Ramos (cell line): ENCODE measurements around the gene PIAS3.
"Not testable (repeated sequence)": the region's sequence is repeated elsewhere in the genome, so short reads cannot be mapped to it uniquely, and the experiment has no call there.

Source experiments
- in situ Hi-C: fragments of 300-500 bp; cut with MboI; formaldehyde crosslinking; loops from one replicate; pipeline ENCODE4 v1.14.3; 2022; ENCODE audit warnings: low sequenced_read_pairs; ENCODE audit not compliant: unreplicated experiment

Gene PIAS3

DNA sequence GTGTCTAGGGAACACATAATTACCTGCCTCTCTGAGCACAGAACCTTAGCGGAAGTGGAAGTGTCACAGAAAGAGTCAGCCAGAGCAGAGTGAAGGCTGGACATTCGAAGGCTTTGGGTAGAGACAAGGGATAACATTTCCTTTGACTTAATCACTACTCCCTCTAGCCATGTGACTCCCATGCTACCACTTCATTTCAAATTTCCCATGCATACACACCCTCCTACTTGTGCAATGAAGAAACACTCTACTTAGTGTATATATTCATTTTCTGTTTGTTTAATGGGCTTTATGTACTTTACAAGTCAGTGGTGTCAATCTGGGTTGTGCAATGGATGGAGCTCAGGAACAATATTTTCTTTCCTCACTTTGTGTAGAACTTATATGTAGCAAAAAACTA, 19.8 kb upstream of the PIAS3 start:
- in situ Hi-C loops: no loop called here

DNA sequence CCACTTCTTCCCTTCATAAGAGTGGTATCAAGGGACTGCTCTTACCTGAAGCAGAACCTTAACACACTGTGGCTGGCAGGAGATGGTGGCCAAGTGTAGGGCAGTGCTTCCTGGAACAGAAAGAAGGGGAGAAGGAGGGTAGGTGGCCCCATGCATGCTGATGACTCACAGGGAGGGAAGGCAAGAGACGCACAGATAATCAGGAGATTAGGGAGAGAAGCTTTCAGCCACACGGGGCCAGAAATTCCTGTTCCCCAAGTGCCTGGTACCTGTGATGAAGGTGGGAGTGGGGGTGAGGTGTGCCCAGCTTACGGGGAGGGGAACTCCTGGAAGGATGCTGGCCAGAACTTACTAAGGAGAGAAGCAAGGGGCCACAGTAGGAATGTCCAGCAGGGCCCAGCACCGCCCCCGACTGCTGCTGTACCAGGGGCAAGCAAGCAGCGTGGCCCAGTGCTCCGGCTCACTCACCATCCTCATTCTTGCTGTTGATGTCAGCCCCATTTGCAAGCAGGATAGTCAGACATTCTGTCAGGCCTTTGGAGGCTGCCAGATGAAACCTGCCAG, 19.1 kb upstream of the PIAS3 start:
- in situ Hi-C loops: no loop called here

DNA sequence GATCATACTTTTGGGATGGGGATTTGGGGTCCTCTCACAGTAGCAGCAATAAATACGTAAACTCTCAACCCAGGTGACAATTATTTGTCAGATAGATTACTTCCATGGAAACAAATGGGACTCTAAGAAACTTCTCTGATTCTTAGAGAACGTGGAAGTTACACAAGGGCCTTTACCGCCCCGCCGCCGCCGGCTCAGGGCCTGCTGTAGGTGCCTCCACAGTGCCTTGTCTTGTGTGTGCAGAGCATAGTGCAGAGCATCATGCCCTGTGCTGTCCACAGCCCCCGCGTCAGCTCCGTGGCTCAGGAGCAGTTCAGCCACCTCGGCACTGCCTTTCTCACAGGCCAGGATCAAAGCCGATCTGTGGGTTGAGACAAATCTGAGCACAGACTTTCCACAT, 15.8 kb upstream of the PIAS3 start:
- in situ Hi-C loops: no loop called here

DNA sequence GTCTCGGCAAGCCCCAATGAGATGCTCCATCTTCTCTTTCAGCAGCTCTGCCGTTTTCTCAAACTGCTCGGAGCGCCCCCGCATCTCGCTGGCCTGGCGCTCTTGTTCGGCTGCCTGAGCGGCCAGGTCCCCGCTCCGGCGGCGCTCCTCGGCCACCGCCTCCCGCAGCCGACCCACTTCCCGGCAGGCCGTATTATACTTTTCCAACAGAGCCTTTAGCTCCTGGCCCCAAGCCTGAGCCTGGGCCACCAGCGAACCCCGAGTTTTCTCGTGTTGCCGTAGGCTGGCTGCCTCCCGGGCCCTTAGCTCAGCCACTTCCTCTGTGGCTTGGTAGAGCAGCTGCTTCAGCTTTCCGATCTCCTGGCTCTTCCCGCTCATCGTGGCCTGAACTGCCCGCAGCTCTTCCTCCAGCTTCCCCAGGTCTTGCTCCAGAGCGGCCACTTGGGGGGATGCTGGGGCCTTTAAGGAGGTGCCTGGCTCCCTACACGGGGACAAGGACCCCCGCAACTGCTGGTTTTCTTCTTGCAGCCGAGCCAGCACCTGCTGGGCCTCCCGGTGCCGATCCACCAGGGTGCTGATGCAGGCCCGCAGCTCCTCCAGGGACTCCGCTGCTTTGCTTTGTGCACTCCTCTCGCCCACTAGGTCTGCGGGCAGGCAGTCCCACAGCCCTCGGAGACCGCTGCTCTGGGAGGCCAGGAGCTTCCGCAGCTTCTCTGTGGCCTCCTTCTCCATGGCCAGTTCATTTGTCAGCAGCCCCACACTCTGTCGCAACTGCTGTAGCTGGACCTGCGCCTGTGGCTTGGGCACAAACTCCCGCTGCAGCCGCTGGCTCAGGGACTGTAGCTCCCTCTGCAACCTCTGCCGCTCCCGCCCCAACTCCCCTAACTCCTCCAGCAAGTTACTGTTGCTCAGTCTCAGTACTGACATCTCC, 13.4 kb upstream of the PIAS3 start:
- in situ Hi-C loops: no loop called here

DNA sequence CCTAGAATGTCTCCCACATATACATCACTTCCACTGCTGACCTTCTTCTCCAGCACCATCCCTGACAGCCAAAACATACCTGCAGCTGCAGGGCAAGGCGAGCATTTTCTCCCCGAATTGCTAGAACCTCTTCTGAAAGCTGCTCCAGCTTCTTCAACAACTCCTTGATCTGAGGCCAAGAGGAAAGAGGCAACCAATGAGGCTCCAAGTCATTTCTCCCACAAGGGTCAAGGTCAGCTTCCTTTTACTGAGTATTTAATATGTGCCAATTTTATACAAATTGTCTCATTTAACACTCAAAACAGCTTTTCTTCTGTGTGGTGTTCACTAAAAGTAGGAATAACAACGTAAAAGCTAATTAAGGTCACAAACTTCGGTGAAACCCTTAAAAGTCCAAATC, 9.4 kb upstream of the PIAS3 start:
- in situ Hi-C loops: no loop called here

DNA sequence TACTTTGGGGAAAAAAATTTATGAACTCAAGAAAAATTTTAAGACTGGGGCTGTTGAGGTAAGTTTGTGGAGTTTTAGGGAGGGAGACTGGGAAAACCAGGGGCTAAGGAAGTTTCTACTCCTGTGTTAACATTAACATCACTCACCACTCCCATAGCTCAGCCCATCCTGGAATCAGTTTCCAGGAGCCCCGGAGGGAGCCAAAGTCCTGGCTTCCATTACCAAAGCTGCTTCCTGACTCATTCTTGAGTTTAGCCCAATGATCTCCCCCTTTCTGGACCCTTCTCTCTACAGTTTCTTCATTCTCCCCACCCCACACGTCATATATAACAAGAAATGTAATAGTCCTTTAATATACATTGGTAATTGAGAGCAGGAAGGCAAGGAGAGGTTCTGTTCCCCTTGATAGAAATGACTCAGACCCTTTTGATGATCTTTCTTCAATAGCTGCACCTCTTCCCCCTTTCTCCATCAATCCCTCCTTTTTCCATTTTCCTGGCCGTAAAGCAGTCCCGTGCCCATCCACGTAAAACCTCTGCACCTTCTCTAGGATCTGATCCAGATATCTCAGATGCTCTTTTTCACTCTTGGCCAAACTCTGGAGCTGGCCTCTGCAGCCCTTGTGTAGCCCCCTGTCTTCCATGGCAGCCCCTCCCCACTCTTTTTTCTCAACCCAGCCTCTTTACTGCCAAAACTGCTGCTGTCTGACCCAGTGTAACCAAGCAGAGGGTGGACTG, 4.6 kb upstream of the PIAS3 start:
- in situ Hi-C loops: loop anchor here (5.0 kb wide), 1 partner anchor 34 kb away; no protein-coding TSS in a partner anchor

DNA sequence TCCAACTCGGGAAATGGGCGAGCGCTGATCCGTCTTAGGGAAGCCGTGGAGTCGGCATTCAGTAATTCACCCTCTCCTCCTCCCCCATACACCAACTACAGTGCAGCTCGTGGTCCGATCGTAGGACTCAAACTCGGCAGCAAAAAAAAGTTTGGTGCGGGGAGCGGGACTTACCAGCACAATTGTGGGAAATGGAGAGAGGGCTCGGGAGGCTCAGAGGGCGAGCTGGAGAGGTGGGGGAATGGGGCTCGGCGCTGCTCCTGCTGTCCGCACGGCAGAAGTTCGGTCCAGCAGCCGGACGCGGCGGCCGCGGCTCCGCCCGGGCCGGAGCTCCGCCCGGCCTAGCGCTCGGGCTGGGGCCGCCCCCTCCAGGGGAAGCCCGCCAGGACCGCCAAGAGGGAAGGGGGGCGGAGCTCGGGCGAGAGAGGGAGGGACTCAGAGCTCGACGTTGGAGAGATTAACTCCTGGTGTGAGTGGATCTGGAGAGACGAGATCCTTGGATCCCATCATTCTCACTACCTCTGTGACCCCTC, 676 bp upstream of the PIAS3 start:
- in situ Hi-C loops: loop anchor here (5.0 kb wide), 1 partner anchor 38 kb away; no protein-coding TSS in a partner anchor

DNA sequence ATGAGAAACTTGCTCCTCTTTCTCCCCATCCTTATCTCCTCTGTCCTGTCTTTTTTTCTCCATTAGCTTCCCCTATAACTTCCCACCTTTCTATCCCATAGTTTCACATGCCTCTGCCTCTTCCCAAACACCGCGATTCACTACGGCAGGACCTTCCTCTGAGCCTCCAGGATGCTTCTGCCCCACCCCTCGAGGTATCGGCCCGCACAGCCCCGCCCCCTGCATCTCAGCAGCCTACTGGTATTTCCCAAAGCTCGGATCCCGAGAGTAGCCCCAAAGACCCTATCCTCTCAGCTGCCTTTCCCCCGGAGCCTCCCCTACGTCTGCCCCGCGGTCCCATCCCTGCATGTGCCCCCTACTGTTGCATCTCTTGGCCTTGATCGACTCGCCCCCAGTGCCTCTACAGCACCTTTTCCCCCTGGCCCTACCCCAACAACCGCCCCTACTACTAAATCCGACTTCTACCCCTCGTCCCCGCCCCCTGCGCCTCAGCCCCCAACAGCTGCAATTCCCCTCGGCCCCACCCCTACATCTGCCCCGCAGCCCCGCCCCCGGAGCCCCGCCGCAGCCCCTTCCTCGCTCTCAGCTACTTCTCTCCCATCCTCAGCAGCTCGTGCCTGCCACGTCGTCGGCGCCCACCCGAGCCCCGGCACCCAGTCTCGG, 512 bp downstream of the PIAS3 start:
- in situ Hi-C loops: no loop called here

DNA sequence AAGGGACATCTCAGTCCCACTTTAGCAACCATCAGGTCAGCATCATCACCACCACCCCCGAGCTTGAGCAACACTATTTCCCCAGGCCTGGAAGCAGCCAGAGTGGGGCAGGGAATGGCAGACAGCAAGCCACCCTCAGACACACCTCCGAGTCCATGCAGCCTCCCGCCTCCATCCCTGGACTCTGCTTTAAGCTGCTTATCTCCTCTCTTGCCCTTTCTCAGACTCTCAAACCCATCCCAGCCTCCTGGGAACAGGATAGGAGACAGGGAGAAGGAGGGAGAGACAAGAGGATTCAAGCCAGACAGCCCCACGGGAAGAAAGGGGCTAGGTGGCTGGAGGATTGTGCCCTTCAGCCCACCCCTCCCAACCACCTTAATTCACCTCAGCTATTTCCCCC, 1.7 kb downstream of the PIAS3 start:
- in situ Hi-C loops: no loop called here

DNA sequence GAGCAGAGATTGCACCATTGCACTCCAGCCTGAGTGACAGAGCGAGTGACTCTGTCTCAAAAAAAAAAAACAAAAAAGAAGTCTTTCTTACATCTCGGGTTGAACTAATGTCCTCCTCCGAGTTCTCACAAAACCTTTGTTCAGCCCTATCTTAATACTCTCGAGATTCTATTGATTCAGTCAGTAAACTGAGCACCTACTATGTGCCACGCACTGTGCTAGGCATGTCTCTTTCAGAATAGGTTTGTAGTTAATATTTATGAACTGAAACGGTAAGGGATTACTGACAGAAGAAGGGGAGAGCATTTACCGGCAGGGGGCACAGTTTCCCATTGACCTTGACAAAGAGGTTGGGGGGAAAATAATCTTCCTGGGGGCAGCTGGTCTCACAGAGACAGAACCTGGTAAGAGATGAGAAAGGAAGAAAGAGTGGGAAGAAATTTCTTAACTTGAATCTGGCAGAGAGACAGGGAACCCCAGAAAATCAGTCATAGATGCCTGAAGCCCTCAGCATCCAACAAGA, 3.4 kb downstream of the PIAS3 start:
- in situ Hi-C loops: no loop called here

DNA sequence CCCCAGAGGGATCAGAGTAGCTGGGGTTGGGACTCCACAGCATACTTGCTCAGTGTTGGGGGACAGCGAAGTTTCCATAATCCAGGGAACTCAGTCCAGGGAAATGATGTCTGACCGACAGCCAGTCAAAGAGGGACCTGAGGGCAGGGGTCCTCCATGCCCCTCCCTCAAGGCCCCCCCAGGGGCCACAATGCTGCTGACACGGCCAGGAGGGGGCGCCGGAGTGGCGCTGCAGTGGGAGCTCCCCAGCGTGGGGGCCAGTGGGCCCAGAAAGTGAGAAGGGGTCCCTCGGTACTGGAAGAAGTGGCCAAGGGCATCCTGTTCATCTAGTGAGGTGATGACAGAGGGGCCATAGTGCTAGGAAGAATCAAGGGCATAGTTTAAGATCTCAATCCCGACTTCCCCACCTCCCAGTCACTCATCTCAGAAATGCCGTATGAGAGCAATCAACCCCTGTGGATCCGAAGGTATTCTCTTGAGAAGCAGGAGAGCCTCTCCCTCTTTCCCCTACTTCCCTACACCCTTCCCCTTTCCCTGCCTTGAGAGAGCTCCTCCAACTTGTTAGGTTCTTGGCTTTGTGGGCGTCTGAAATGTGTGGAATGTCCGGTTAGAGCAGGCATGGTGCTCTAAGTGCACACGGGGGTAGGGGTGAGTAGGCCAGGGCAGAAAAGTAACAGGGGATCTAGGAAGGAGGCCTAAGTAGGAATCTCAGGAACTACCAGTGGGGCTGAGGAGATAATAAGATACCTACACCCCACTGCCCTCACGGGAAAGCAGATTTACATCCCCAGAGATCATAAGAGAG, 9.3 kb downstream of the PIAS3 start:
- in situ Hi-C loops: loop anchor here (5.0 kb wide), 1 partner anchor 168 kb away; no protein-coding TSS in a partner anchor

DNA sequence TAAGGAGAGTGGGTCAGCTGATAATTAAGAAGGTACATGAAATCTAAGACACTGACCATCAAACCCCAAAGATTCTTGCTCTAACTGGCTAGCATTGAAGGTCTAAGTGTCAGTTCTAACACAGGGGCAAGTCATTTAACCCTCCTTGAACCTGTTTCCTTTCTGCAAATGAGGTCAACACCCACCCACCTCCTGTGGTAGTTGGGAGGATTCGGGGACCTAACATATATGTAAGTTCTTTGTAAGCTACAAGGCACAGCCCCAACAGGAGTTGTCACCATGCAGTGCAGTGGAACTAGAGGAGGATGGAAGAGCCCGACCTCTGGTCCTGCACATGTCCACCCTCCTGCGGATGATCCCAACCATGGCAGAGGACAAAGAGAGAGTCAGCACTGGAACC, 11.1 kb downstream of the PIAS3 start:
- in situ Hi-C loops: no loop called here

DNA sequence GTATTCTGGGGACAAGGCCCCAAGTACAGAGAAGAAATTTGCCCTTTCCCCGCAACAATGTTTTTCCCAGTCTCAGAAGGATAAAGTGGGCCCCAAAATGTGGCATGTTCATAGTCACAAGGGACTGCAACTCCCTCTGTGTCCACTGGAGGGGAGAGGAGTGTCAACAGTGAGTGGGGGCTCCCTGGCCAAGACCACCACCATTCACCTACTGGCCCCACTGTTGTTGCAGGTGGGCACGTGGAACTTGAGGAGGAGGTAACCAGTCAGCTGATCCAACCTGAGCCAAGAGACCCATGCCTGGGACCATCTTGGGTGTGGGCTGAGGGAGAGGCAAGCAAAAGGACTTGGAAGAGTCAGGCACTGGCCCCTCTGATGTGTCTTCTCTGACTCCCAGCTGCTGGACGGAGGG, 12.7 kb downstream of the PIAS3 start:
- in situ Hi-C loops: no loop called here

DNA sequence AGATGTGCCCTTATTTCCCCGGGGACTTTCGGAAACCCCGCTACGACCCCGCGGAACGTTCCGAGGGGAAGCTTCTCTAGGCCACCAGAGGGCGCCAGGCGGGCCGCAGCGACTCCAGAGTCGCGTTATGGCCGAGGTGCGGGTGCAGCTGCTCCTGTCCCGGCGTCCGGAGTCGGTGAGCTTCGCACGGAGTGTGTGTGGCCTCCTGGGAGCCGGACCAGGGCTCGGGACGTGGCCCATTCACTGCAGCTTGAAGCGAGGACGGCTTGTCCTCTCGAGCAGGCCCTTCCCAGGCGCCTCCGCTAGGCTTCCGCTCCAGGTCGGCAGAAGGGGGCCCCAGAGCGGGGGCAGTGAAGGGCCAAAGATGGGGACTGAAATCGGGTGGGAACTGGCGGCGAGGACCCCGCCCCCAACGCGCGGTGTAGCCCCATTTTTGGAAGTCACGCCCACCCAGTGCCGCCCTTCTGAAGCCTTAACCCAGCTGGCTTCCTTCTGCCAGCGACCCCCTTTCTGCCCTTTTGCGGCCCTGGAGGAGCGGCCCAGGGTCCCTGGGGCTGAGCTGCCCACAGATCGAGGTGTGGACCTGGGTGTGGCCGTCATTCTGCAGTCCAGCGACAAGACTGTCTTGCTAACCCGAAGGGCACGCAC, 13.2 kb downstream of the PIAS3 start, which contains the start of gene NUDT17:
NUDT17 (plus strand) TSS at position 117 of the 648 bp plus-strand sequence; CDS start at position 128, 11 bp downstream.
- in situ Hi-C loops: no loop called here

DNA sequence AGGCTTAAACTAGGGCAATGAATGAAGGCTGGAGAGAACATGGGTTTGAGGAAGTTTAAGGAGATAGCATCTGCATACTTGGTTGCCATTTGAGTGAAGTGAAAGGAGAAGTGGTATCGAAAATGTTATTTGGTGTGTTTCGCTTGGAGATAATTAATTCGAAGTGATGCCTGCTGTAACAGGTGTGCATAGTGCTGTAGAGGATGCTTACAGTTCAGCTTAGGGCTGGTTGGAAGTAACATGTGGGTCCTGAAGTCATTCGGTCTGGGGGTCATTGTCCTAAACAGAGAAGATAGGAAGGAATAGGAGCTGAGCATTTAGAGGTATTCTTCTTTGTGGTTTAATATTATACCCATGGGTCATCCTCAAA, 13.8 kb downstream of the PIAS3 start:
- in situ Hi-C loops: no loop called here

DNA sequence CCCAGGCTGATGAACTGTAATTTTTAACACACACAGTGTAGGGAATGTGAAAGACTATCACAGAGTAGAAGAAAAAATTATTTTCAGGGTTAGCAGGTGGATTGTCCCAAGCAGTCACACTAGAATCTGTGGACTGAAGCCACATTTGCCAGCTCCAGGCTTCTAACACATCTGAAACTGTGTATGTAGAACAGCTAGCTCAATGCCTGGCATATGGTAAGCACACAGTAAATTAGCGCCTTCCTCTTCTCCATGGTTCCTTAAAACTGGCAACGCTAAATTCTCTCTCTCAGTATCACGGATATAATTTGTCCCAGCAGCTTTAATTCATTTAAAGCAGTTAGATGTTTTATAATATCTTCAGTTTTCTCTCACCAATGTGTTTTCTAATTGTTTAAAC, 15.8 kb downstream of the PIAS3 start:
- in situ Hi-C loops: no loop called here

DNA sequence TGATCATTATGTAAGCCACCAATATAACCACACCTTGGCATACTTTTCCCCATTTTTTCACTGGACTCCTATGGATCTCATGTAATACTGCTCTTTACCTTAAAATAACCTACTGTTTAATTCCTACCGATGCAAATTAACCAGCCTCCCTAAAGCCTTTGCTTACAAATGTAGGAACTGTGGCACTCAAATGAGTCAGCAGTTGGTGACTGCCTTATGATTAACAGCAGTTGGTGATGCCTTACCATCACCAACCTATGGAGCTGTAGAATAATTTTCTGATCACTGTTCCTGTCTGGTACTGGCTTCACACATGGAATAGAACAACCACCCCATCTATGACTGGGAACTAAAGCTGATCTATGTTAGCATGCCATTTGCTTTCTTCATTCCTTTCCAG, 21.2 kb downstream of the PIAS3 start:
- in situ Hi-C loops: no loop called here

DNA sequence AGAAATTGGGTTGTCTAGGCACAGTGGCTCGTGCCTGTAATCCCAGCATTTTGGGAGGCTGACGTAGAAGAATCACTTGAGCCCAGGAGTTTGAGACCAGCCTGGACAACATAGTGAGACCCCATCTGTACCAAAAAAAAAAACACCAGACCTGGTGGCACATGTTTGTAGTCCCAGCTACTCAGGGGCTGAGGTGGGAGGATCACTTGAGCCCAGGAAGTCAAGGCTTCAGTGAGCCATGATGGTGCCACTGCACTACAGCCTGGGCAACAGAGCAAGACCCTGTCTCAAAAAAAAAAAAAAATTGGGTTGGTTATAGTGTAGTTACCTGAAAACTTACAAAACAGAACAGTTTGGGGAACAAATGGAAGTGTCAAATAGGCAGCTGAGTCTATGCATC, 28.1 kb downstream of the PIAS3 start:
- in situ Hi-C loops: not testable (repeated sequence)
